Superior temporal gyrus (tissue), 1 donor: ENCODE results near the gene PTH2.
"Not testable (repeated sequence)": the region's sequence is repeated elsewhere in the genome, so short reads cannot be mapped to it uniquely, and the experiment has no call there.

Experiments
- DNase-seq: peaks from one replicate; pipeline ENCODE4 v3.0.0-alpha.2; 2016; ENCODE audit errors: extremely low spot score

The PTH2 gene

GRCh38 chr19:49378512-49378911 is 44.7 kb downstream of the PTH2 start:
- DNase-seq: no peak

DNA sequence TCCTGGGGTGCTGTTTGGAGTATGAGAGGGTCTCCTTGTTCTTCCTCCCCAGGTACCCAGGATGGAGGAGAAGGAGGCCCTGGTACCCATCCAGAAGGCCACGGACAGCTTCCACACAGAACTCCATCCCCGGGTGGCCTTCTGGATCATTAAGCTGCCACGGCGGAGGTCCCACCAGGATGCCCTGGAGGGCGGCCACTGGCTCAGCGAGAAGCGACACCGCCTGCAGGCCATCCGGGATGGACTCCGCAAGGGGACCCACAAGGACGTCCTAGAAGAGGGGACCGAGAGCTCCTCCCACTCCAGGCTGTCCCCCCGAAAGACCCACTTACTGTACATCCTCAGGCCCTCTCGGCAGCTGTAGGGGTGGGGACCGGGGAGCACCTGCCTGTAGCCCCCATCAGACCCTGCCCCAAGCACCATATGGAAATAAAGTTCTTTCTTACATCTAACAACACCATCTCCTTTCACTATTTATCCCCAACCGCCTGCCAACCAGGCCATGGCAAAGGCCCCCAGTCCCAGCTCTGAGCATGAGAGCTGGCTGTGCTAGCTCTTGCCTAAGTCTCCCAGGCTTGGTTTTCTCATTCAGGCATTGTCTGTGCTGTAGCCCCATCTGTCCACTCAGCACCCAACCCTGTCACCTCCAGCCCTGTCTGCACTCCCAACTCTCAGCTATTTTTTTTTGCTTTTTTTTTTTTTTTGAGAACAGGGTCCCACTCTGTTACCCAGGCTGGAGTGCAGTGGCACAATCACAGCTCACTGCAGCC is 48.4 kb downstream of the PTH2 start:
- no peak for DNase-seq

DNA sequence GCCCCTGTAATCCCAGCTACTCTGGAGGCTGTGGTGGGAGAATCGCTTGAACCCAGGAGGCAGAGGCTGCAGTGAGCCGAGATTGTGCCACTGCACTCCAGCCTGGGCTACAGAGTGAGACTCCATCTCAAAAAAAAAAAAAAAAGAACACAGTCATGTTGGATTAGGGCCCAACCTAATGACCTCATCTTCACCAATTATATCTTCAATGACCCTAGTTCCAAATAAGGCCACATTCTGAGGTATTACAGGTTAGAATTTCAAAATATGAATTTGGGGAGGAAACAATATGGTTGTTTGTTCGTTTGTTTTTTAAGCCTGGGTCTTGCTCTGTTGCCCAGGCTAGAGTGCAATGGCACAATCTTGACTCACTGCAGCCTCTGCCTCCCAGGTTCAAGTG is 50.1 kb downstream of the PTH2 start:
- DNase-seq: not testable (repeated sequence)
